Gastroesophageal sphincter (tissue), 3 donors: ENCODE data around the gene BCOR.

Experiments used
- CTCF ChIP-seq, 4 experiments: fragments of 200-600 bp in 2 of 4; fragments of 450-650 bp in 2 of 4; sonication (generic) in 1 of 4; IDR thresholded peaks; one replicate each; pipeline ENCODE4 v1.5.1; 2017 to 2019; ENCODE audit warnings: antibody characterized with exemption in 4 of 4, mild to moderate bottlenecking in 2 of 4, moderate library complexity in 2 of 4
- EP300 ChIP-seq: sonication (generic); formaldehyde crosslinking; IDR thresholded peaks from one replicate; pipeline ENCODE4 v1.6.1; 2017; ENCODE audit warnings: antibody characterized with exemption, mild to moderate bottlenecking
- POLR2A ChIP-seq, 2 donors: fragments of 450-650 bp; IDR thresholded peaks; one replicate each; pipeline ENCODE4 v1.6.1; 2017; ENCODE audit warnings: antibody characterized with exemption in 2 of 2, mild to moderate bottlenecking in 2 of 2, moderate library complexity in 1 of 2

- TF ChIP-seq CTCF (IDR thresholded peaks at IDR 0.05) = peak in 1 of 4 experiments; percentile 8
- no peak for TF ChIP-seq POLR2A (IDR thresholded peaks at IDR 0.05)
- TF ChIP-seq EP300 = no peak
Observed at GRCh38 chrX:40146262-40147125, 48.7 kb upstream of the BCOR start.
